Measurements from ENCODE around the gene RNF208.

The RNF208 gene

DNA sequence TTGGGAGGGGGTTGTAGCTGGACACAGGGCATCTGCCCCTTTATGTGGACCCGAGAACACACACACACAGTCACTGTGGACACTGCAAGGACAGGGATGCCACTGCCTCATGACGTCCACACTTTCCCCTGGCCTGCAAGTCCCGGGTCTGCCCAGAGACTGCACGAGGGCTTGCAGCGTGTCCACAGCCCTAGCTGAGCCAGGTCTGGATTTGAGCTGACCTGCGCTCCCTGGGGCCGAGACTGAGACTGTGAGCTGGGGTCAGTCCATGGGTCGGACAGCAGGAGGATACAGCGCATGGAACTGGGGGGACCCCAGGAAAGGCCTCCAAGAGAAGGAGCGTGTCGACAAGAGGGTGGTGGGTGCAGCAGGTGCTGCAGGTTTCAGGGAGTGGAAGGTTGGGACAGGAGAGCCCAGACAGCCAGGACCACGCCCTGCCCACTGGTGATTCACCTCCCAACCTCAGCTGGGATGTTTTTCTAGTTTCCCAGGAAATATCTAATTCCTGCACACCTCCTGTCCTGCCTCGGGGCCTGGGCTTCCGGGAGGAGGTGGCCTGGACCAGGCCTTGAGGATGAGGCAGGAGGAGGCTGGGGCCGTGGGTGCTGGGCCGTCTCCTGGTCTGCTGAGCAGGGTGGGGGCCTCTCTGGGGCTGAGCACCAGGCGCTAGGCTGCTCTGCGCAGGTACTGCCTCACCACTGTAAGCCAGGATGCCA, 4.5 kb upstream of the RNF208 start:
- no peak for FAIRE-seq

GRCh38 chr9:137225699-137226331, 3.8 kb upstream of the RNF208 start:
- no peak for FAIRE-seq

DNA sequence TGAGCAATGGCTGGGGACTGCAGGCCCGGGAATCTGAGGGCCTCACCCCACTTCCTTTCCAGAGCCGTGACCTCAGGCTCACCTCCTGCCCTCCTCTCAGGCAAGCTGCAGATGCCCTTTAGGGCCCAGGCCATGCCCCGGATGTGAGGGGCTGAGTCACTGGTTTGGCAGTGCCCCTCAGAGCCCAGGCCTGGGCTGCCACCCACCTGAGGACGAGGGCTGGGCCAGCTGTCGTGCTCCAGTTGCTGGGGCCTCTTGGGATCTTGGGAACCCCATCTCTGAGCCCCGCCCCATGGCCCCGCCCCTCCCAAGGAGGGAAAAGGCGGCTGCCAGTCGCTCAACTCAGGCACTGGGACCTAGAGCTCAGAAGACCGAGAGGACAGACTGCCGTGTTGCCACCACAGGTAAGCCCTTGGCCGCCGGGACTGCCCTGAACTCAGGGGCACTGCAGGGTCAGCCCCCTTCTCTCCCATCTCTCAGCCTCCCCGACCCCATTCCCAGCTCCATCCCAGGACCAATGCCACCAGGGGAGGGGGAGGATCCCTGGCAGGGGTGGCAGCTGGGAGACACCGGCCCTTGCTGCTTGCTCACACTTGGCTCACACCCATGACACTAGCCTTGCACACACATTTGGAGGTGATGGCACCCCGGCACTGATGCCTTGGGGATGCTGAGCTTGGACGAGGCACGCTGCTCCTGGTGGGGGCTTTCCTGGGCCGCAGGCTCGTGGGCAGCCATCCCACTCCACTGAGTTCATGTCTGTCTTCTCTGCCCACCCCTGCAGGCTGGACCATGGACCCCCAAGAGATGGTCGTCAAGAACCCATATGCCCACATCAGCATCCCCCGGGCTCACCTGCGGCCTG, 3.0 kb upstream of the RNF208 start, which contains the start of gene CYSRT1:
Gene CYSRT1, plus strand, starts transcription at position 345 of the 865 bp plus-strand sequence. Its CDS starts 448 bp downstream, at position 793.
- no peak for FAIRE-seq

DNA sequence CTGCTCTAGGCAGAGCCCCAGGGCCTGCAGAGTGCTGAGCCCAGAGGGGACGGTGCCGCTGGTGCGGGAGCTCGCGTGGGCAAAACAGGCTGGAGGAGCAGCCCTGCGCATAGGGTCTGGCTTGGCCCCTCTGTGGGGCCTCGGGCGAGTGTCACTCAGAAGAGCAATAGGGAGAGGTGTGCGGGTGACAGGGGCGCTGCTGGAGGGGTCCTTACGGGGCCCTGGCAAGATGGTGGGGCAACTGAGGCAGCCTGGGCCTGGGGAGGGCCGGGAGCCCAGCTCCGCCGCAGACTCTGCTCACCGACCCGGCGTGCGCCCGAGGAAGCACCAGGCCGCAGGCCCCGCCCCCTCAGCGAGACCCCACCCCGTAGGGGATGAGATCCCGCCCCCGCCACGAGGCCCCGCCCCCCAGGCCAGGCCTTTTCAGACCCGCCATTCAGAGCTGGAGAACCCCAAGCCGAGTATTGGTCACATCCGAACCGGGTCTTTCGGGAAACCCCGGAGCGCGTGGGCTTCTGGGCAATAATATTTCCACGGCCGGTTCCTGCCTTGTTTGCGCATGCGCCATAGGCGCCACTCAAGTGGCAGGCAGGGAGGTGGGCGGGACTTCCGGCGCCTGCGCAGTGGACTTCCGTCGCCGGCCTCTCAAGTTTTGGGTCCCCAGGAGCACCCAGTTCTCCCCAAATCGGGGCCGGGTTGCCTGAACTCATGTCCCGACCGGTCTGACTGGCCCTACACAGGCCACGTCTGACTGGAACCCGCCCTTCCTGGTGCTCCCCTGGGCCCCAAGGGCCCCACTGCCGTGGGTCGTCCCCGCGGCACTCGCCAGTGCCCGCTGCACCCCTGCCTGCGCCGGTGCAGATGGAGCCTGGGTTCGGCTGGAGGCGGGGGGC, 1.3 kb upstream of the RNF208 start:
- peak; percentile 5 for FAIRE-seq

DNA sequence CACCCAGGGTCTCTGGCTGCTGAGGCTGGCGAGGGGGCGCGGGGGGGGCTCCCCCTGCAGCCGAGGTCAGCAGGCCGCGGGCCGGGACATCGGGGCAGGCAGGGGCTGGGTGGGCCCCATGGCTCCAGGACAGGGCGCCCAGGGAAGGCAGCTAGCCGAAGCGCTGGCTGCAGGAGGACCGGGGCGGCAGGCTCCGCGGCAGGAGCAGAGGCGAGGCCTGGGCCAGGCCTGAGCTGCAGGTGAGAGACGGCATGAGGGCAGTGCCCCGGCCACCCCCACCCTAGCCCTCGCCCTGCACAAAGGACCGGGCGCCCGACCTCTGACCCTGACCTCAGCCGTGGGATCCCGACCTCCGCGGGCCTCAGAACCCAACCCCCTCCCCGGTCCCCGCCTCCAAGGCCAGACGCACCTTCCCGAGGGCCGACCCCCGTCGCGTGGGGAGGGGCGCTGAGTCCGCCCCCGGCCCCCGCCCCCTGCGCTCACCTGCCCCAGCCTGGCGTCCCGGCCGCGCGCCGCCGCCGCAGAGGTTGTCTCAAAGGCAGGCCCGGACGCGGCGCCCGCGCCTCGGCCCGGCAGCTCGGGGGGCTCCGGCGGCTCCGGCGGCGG, 431 bp downstream of the RNF208 start:
- no peak for FAIRE-seq

GRCh38 chr9:137221095-137221505, 940 bp downstream of the RNF208 start:
- FAIRE-seq: no peak

DNA sequence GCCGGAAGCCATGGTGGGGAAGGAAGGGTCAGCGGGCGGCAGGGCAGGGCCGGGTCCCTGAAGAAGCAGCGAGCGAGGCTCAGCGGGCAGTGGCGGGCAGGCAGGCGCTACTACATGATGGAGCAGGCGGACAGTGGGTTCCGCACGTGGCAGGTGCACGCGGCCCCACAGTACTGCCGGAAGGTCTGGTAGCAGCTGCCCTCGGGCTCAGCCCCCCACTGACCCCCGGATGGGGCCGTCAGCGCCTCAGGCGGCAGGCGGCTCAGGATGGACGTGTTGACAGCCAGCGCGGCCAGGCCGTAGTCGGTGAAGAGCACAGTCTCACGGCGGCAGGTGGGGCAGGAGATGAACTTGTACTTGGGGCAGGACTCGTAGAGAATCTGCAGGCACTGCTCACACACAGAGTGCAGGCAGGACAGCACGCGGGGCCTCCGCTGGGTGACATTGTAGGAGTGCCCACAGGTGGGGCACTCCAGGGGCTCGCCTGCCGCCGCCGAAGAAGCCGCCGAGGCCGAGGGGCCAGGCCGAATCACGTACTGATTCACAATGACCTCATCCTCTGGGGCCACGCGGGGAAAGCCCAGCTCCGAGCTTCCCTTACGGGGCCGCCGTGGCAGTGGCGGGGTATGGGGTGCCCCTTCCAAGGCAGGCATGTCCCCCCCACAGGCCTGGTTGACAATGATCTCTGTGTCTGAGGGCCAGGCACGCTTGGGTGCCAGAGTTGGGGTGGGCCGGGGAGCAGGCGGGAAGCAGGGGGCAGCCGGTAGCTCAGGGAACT, 1.5 kb downstream of the RNF208 start:
- no peak for FAIRE-seq

GRCh38 chr9:137219757-137220316, 2.2 kb downstream of the RNF208 start:
- no peak for FAIRE-seq

DNA sequence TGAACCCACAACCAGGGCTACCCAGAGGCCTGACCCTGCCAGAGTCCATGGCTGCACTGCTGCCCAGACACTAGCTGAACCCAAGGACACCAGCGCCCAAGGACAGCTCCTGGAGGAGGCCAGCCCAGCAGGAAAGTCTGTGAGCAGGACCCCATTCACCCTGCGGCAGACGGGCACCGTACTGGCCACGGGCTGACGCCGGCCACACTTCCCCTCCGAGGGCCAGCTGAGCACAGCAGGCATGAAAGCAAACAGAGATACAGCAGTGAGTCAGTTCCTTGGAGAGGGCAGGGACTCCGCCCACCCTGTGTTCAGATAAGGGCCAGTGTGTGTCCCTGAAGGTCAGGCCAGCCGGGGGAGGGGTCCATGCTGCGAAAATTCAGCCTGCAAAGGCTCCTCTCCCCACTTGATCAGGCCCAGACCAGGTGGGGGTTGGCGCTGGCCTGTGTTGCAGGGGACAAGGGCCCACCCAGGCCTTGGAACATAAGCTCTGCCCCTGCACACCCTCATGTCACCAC, 3.2 kb downstream of the RNF208 start:
- FAIRE-seq: no peak

GRCh38 chr9:137218212-137218753, 3.8 kb downstream of the RNF208 start:
- no peak for FAIRE-seq

DNA sequence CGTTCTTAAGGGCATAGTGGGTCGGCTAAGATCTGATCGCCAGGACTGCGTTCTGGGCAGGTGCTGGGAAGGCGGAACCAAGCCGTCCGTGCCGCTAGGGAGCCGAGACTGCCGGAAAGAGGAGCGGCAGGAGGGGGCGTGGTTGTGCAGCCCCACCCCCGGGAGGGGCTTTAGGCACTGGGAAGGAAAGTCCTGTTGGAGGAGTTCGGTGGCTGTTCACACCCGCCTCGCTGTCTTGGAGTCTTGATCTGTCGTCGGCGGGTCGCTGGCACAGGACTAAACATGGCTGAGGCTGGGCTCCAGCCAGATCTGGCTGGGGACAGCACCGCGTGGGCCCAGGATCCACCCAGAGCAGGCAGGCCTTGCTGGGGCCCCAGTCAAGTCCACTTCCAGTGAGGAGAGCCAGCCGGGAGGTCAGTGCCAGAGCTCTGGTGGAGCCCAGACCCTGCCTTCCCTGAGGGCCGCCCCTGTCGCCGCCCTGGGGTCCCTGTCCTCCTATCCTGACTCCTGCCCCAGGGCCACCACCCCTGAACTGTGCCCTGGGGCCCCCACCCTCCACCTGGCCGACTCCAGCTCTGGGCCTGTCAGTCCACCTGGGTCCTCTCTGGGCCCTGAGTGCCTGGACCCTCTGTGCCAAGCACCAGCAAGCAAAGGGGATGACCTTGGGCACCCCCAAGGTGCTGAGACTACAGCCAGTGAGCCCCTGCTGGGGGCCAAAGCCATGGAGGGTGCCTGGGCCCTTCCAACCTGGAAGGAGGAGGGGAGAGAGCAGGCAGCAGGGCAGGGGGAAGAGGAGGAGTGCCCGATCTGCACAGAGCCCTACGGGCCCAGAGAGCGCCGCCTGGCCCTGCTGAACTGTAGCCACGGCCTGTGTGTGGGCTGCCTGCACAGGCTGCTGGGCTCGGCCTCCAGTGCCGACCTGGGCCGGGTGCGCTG, 4.5 kb downstream of the RNF208 start:
- FAIRE-seq: no peak

- no peak for FAIRE-seq
Observed at GRCh38 chr9:137216188-137216965, 5.7 kb downstream of the RNF208 start.

DNA sequence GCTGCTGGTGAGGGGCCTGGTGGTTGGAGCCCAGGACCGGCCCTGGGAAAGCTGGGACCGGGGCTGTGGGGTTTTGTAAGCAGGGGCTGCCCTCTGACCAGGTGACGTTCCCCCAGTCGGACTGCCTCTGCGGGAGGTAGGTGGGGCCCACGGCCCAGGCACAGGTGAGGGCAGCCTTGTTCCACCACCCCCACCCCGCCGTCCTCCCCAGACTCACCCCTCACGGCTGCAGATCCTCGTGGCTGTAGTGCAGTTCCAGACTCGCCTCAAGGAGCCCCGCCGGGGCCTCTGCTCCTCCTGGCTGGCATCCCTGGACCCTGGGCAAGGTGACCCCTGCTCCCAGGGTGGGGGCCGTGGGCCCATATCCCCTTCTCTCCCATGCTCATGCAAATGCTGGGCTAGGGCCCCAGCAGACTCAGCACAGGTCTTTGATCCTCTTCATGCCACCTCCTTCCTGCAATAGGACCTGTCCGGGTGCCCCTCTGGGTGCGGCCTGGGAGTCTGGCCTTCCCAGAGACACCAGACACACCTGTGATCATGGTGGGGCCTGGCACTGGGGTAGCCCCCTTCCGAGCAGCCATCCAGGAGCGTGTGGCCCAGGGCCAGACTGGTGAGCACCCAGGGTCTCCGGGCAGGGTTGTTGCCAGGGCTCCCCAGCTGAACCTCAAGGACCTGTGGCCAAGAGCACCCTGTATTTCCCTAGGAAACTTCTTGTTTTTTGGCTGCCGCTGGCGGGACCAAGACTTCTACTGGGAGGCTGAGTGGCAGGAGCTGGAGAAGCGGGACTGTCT, 6.6 kb downstream of the RNF208 start:
- no peak for FAIRE-seq

DNA sequence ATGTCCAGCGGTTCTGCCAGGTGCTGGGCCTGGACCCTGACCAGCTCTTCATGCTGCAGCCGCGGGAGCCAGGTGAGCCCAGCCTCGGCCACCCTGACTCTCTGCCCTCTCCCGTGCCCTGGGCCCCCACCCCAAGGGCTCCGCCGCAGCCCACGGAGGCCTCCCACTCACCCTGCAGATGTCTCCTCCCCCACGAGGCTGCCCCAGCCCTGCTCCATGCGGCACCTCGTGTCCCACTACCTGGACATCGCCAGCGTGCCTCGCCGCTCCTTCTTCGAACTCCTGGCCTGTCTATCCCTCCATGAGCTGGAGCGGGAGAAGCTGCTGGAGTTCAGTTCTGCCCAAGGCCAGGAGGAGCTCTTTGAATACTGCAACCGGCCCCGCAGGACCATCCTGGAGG, 7.4 kb downstream of the RNF208 start:
- no peak for FAIRE-seq

GRCh38 chr9:137213160-137214060, 8.6 kb downstream of the RNF208 start:
- no peak for FAIRE-seq

GRCh38 chr9:137212520-137212919, 9.5 kb downstream of the RNF208 start:
- no peak for FAIRE-seq

Measured in colon (tissue), 2 donors.